BLaER1 treated with 17β-estradiol and CSF1 and Interleukin-3, amounts not matched to agents 10 nM and 100 nM (cell line): Measurements from ENCODE around the gene GPX4.
A peak's percentile ranks its signal among the peaks of the same experiment; 100 is the strongest.

ENCODE experiments used
- H3K27ac ChIP-seq, 11 experiments: shearing (Covaris generic); formaldehyde crosslinking; 2 replicates each; pipeline ENCODE4 v1.8.1; 2022
- H3K27me3 ChIP-seq, 11 experiments: shearing (Covaris generic); formaldehyde crosslinking; 2 replicates each; pipeline ENCODE4 v1.8.1; 2022
- H3K36me3 ChIP-seq, 11 experiments: shearing (Covaris generic); formaldehyde crosslinking; 2 replicates each; pipeline ENCODE4 v1.8.1; 2022
- H3K4me1 ChIP-seq, 10 experiments: shearing (Covaris generic); formaldehyde crosslinking; 2 replicates each; pipeline ENCODE4 v1.8.1; 2022
- H3K4me2 ChIP-seq, 11 experiments: shearing (Covaris generic); formaldehyde crosslinking; 2 replicates each; pipeline ENCODE4 v1.8.1; 2022
- H3K4me3 ChIP-seq, 10 experiments: shearing (Covaris generic); formaldehyde crosslinking; 2 replicates each; pipeline ENCODE4 v1.8.1; 2022
- H3K9ac ChIP-seq, 11 experiments: shearing (Covaris generic); formaldehyde crosslinking; 2 replicates each; pipeline ENCODE4 v1.8.1; 2022
- H3K9me3 ChIP-seq, 11 experiments: shearing (Covaris generic); formaldehyde crosslinking; replicated peaks in 1 of 11; 2 replicates each; pipeline ENCODE4 v1.8.1; 2022
- H4K20me1 ChIP-seq, 11 experiments: shearing (Covaris generic); formaldehyde crosslinking; 2 replicates each; pipeline ENCODE4 v1.8.1; 2022
- Cebpa-rat ChIP-seq, 11 experiments: shearing (Covaris generic); IDR thresholded peaks; 2 replicates each; pipeline ENCODE4 v1.8.1; 2022

The GPX4 gene

GRCh38 chr19:1090731-1091543, 12.9 kb upstream of the GPX4 start:
- peaks cover 58 to 89% (median 76%) of the 10 kb centered on the region in 10 experiments for H3K4me1 ChIP-seq
- H3K9me3 ChIP-seq = no peaks in the 10 kb centered on the region
- H3K27ac ChIP-seq = peak overlapping the region in 7 of 11 experiments; percentile 1 to 42 (median 18); a peak in 5 of 22 replicates

DNA sequence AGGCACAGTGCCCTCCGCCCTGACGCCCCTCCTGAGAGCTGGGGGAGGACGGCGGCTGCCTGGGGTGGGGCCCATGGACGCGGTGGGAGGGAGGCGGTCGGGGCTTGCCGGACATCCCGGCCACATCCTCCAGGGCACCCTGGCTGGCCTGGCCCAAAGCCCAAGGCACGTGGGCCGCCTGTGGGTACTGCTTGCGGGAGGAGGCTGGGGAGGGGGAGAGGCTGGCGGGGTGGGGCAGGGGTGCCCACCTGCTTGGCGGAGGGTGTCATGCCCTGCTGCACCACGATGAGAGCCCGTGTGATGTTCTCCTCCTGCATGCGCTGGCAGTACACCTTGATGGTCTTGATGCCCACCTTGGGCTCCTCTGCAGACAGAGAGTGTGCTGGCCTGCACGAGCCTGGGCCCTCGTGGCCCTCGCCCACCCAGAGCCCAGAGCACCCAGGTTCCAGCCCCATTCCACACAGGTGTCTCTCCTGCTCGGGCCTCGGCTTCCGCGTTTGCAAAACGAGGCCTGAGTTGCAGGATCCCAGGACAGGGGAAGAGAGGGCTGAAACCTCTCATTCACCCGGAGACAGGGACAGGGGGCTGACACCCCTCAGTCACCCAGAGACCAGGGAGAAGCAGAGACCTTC, 12.1 kb upstream of the GPX4 start:
- no peaks in the 10 kb centered on the region for H3K27me3 ChIP-seq
- no peak overlapping the region for H3K4me3 ChIP-seq
- H3K9ac ChIP-seq = peak overlapping the region in 9 of 11 experiments; percentile 6 to 99 (median 50); a peak in 10 of 22 replicates
- no peak for TF ChIP-seq Cebpa-rat (IDR thresholded peaks at IDR 0.05)
- peak overlapping the region in 4 of 11 experiments; percentile 1 to 42 (median 25); a peak in 4 of 22 replicates for H3K27ac ChIP-seq
- peaks cover 54 to 89% (median 76%) of the 10 kb centered on the region in 10 experiments for H3K4me1 ChIP-seq
- peaks cover 10 to 77% (median 69%) of the 10 kb centered on the region in 11 experiments; a peak in 21 of 22 replicates for H4K20me1 ChIP-seq
- H3K9me3 ChIP-seq = no peaks in the 10 kb centered on the region
- H3K4me2 ChIP-seq = peak overlapping the region in 3 of 11 experiments; percentile 10 to 98 (median 19); a peak in 3 of 22 replicates
- peaks cover 51 to 68% (median 61%) of the 10 kb centered on the region in 11 experiments for H3K36me3 ChIP-seq

More at GRCh38 chr19:1090731-1091543, 12.9 kb upstream of the GPX4 start:
- H3K4me3 ChIP-seq = no peak overlapping the region
- TF ChIP-seq Cebpa-rat (IDR thresholded peaks at IDR 0.05) = no peak
- peak overlapping the region in 10 of 11 experiments; percentile 6 to 56 (median 40); a peak in 13 of 22 replicates for H3K9ac ChIP-seq
- H3K27me3 ChIP-seq = no peaks in the 10 kb centered on the region
- peak overlapping the region in 5 of 11 experiments; percentile 1 to 42 (median 19); a peak in 6 of 22 replicates for H3K4me2 ChIP-seq
- peaks cover 17 to 84% (median 77%) of the 10 kb centered on the region in 11 experiments; a peak in 21 of 22 replicates for H4K20me1 ChIP-seq
- H3K36me3 ChIP-seq = peaks cover 58 to 75% (median 68%) of the 10 kb centered on the region in 11 experiments

DNA sequence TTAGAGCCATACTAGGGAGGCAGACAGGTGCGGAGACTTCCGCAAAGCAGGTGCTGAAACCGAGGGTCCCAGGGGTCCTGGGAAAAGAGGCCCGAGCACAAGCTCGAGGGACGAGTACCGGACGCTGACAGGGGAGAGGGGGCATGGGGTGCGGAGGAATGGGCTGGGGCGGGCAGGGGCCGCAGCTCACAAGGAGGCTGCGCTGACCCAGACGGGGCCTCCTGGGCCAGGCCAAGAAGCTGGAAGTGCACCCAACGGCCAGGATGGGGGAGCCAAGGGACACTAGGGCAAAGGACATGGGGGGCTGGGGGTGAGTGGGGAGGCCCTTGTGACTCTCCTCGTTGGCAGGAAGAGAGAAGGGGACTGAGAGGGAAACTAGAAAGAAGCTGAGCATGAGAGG, 10.5 kb upstream of the GPX4 start:
- no peaks in the 10 kb centered on the region for H3K27me3 ChIP-seq
- H3K27ac ChIP-seq = peak overlapping the region in 9 of 11 experiments; percentile 29 to 100 (median 98); a peak in 14 of 22 replicates
- H3K9me3 ChIP-seq = no peaks in the 10 kb centered on the region
- H3K4me3 ChIP-seq = peak overlapping the region in 9 of 10 experiments; percentile 92 to 100 (median 98); a peak in 17 of 20 replicates
- TF ChIP-seq Cebpa-rat (IDR thresholded peaks at IDR 0.05) = no peak
- peak overlapping the region; percentile 90 to 100 (median 98) for H3K4me2 ChIP-seq
- H4K20me1 ChIP-seq = peaks cover 8 to 62% (median 55%) of the 10 kb centered on the region in 11 experiments; a peak in 20 of 22 replicates
- H3K36me3 ChIP-seq = peaks cover 43 to 58% (median 53%) of the 10 kb centered on the region in 11 experiments
- peaks cover 48 to 89% (median 74%) of the 10 kb centered on the region in 10 experiments for H3K4me1 ChIP-seq
- peak overlapping the region; percentile 90 to 99 (median 96); a peak in 21 of 22 replicates for H3K9ac ChIP-seq

DNA sequence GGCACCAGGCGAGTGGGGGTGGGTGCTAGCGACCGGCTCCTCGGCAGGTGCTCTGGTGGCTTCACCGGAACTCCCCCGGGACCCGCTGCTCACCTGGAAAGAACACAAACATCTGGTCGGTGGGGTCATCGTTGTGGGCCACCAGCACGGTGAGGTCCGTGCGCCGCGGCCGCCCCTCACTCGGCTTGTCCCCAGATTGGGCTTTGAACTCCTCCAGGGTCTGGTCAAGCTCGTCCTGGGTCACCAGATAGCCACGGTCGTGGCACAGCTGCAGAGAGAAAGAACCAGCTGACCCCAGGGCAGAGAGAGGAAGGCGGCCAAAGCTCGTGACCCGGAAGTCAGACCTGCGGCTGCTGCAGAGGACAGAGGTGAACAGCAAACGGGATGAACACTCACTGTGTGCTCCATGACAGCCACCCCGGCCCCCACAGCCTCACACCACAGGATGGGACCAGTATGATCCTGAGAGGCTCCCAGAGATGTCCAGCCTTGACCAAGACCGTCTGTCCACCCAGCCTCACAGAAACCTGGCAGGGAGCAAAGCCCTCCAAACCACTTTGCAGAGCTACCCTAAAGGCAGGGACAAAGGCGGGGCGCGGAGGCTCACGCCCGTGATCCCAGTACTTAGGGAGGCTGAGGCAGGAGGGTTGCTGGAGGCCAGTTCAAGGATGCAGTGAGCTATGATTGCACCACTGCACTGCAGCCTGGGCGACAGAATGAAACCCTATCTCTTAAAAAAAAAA, 9.8 kb upstream of the GPX4 start:
- Histone ChIP-seq H3K9ac (peak overlapping the region; percentile 90 to 99 (median 96)), H4K20me1 (peaks cover 8 to 55% (median 49%) of the 10 kb centered on the region in 11 experiments; a peak in 20 of 22 replicates), H3K4me1 (peaks cover 48 to 89% (median 74%) of the 10 kb centered on the region in 10 experiments), H3K27me3 (no peaks in the 10 kb centered on the region), H3K27ac (peak overlapping the region in 10 of 11 experiments; percentile 73 to 100 (median 98); a peak in 21 of 22 replicates), H3K36me3 (peaks cover 41 to 52% (median 46%) of the 10 kb centered on the region in 11 experiments), H3K4me2 (peak overlapping the region; percentile 90 to 100 (median 98)), H3K4me3 (peak overlapping the region; percentile 91 to 100 (median 98)), H3K9me3 (peaks cover 0 to 1% (median 0%) of the 10 kb centered on the region in 11 experiments; a peak in 3 of 22 replicates)
- no peak for TF ChIP-seq Cebpa-rat (IDR thresholded peaks at IDR 0.05)

DNA sequence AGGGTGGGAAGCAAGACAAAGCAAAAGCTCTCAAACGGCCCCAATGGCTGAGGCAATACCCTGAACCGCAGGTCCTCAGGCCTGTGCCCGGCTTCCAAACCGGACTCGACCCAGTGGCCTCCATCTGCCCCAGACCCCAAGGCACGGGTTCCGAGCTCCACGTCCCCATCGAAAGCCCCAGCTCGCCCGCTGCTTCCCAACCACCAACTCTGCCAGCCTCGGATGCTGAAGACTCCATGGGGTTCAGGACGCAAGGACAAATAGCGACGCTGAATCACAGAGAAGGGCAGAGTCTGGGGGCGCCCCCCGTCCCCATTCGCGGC, 9.2 kb upstream of the GPX4 start:
- Histone ChIP-seq H3K4me3 (peak overlapping the region; percentile 91 to 100 (median 98)), H4K20me1 (peaks cover 8 to 49% (median 42%) of the 10 kb centered on the region in 11 experiments; a peak in 20 of 22 replicates), H3K9me3 (peaks cover 0 to 8% (median 2%) of the 10 kb centered on the region in 11 experiments; a peak in 14 of 22 replicates), H3K27ac (peak overlapping the region; percentile 68 to 100 (median 98)), H3K4me1 (peaks cover 48 to 89% (median 74%) of the 10 kb centered on the region in 10 experiments), H3K4me2 (peak overlapping the region; percentile 90 to 100 (median 98)), H3K27me3 (no peaks in the 10 kb centered on the region), H3K9ac (peak overlapping the region; percentile 90 to 99 (median 96)), H3K36me3 (peaks cover 36 to 46% (median 40%) of the 10 kb centered on the region in 11 experiments)
- TF ChIP-seq Cebpa-rat (IDR thresholded peaks at IDR 0.05) = no peak

- no peak for TF ChIP-seq Cebpa-rat (IDR thresholded peaks at IDR 0.05)
- Histone ChIP-seq H3K36me3 (peaks cover 35 to 43% (median 39%) of the 10 kb centered on the region in 11 experiments), H3K27ac (peak within 1 kb of the TSS; percentile 68 to 100 (median 98)), H4K20me1 (peaks cover 8 to 48% (median 41%) of the 10 kb centered on the region in 11 experiments; a peak in 20 of 22 replicates), H3K9me3 (peaks cover 0 to 13% (median 8%) of the 10 kb centered on the region in 11 experiments; a peak in 14 of 22 replicates), H3K27me3 (no peaks in the 10 kb centered on the region), H3K4me2 (peak within 1 kb of the TSS; percentile 90 to 100 (median 98)), H3K4me1 (peaks cover 52 to 90% (median 77%) of the 10 kb centered on the region in 10 experiments), H3K9ac (peak within 1 kb of the TSS; percentile 90 to 99 (median 96)), H3K4me3 (peak within 1 kb of the TSS; percentile 91 to 100 (median 98))
Measured at GRCh38 chr19:1094978-1095701, 8.7 kb upstream of the GPX4 start, which contains the start of gene POLR2E. Gene POLR2E (minus strand): TSS chr19:1095375. CDS start chr19:1095315, 60 bp downstream.

DNA sequence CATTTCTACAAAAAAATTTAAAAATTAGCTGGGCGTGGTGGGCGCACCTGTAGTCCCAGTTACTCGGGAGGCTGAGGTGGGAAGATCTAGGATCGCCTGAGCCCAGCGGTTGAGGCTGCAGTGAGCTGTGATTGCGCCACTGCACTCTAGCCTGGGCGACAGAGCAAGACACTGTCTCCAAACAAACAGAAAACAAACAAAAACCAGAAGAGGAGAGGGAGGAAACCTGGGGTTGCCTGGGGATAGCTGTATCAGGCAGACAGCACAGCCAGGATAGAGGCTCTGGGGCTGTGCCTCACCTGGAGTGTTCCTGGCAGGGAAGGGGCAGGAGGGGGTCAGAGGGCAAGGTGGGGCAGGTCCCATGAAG, 6.0 kb upstream of the GPX4 start:
- TF ChIP-seq Cebpa-rat (IDR thresholded peaks at IDR 0.05) = peak in 7 of 11 experiments; percentile 34 to 78 (median 63); a peak in 9 of 22 replicates
- peaks cover 8 to 23% (median 21%) of the 10 kb centered on the region in 11 experiments; a peak in 20 of 22 replicates for H4K20me1 ChIP-seq
- H3K4me2 ChIP-seq = peak overlapping the region; percentile 75 to 95 (median 87)
- H3K4me3 ChIP-seq = no peak overlapping the region
- peak overlapping the region; percentile 52 to 100 (median 92); a peak in 21 of 22 replicates for H3K9ac ChIP-seq
- H3K27ac ChIP-seq = peak overlapping the region; percentile 87 to 100 (median 99)
- H3K36me3 ChIP-seq = peaks cover 11 to 20% (median 13%) of the 10 kb centered on the region in 11 experiments; a peak in 21 of 22 replicates
- peaks cover 0 to 22% (median 9%) of the 10 kb centered on the region in 11 experiments; a peak in 14 of 22 replicates for H3K9me3 ChIP-seq
- no peaks in the 10 kb centered on the region for H3K27me3 ChIP-seq
- H3K4me1 ChIP-seq = peaks cover 78 to 90% (median 87%) of the 10 kb centered on the region in 10 experiments
